ENCODE measurements around the gene CEP152.
"Not testable (repeated sequence)": the region's sequence is repeated elsewhere in the genome, so short reads cannot be mapped to it uniquely, and the experiment has no call there.

CEP152 gene, protein sequence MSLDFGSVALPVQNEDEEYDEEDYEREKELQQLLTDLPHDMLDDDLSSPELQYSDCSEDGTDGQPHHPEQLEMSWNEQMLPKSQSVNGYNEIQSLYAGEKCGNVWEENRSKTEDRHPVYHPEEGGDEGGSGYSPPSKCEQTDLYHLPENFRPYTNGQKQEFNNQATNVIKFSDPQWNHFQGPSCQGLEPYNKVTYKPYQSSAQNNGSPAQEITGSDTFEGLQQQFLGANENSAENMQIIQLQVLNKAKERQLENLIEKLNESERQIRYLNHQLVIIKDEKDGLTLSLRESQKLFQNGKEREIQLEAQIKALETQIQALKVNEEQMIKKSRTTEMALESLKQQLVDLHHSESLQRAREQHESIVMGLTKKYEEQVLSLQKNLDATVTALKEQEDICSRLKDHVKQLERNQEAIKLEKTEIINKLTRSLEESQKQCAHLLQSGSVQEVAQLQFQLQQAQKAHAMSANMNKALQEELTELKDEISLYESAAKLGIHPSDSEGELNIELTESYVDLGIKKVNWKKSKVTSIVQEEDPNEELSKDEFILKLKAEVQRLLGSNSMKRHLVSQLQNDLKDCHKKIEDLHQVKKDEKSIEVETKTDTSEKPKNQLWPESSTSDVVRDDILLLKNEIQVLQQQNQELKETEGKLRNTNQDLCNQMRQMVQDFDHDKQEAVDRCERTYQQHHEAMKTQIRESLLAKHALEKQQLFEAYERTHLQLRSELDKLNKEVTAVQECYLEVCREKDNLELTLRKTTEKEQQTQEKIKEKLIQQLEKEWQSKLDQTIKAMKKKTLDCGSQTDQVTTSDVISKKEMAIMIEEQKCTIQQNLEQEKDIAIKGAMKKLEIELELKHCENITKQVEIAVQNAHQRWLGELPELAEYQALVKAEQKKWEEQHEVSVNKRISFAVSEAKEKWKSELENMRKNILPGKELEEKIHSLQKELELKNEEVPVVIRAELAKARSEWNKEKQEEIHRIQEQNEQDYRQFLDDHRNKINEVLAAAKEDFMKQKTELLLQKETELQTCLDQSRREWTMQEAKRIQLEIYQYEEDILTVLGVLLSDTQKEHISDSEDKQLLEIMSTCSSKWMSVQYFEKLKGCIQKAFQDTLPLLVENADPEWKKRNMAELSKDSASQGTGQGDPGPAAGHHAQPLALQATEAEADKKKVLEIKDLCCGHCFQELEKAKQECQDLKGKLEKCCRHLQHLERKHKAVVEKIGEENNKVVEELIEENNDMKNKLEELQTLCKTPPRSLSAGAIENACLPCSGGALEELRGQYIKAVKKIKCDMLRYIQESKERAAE (N-terminal part only)

DNA sequence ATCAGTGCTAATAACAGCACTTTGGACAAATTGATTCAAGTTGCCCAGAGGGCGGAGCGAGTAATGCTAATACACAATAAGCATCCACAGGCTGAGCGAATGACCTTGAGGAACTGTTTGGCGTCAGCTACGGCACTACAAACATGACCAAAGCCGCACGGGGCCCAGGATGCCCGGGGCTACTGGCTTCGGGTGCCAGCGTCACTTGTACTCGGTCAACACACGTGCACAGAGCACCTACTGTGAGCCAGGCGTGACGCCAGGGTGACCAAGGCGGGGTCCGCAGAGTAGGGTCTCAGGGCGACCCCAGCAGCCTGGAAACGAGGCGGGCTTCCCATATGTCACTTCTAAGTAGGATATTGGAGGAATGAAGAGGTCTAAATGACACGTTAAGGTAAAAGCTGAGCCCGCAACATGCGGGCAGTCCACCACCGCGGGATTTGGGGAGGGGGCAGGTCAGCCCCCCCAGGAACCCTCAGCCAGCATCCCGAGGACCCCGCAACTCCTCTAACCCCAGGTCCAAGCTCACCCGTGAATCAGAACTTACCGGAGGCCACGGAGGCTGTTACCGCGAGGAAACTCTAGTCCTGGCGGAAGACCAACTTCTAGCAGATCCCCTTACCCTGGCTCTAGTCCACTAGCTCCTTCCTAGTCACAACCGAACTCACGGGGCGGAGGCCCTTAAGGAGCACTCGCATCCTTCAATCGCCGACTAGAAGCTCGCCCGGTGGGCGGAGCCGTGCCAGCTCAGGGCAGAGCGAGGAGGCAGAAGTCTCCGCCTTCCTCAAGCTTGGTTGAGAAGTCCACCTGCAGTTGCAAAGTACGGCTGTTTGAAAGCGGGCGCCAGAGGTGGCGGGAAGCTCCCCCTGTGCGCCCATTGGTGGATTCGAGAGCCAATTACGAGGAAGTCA lies at the start of gene CEP152:
TSS of gene CEP152 (minus strand) at position 656 of the 911 bp plus-strand sequence. CDS start 5,420 bp downstream, outside the sequence.
- peaks cover 6% of the 10 kb centered on the region; the same call in 1 of the 2 replicates for H3K27me3 ChIP-seq (ENCODE audit: control insufficient read depth, insufficient read depth, low read length)
- no peaks in the 10 kb centered on the region for H3K36me3 ChIP-seq (ENCODE audit: control insufficient read depth, insufficient read depth, low read length)
- H3K27ac ChIP-seq (ENCODE audit: low read depth, low read length), result peak within 1 kb of the TSS; percentile 54
- H3K9me3 ChIP-seq (ENCODE audit: control insufficient read depth, insufficient read depth, low read length), result no peaks in the 10 kb centered on the region
- H3K4me1 ChIP-seq (ENCODE audit: control insufficient read depth, insufficient read depth, low read length), result peaks cover 17% of the 10 kb centered on the region
- peak within 1 kb of the TSS; percentile 79 for H3K9ac ChIP-seq (ENCODE audit: low read depth, low read length)
- H3K4me3 ChIP-seq (ENCODE audit: low read depth, low read length), result peak within 1 kb of the TSS; percentile 89

DNA sequence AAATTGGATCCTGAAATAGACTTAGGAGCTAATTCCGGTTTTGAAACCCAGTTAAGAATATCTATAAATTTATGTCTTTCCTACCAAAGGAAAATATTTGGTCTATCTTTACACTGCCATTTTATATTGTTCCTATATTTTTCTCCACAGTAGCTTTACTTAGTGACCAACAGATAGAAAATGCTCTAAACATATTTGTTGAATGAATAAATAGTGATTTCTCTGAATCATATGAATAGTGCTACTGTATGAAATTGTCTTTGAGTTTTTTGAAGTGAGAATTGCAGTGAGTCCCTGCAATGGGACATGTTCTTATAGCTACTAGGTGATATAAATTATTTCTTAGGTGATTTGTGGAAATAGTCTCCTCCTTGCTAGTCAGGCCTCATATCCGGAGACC lies 48.6 kb upstream of the CEP152 start:
- no peaks in the 10 kb centered on the region for H3K36me3 ChIP-seq (ENCODE audit: control insufficient read depth, insufficient read depth, low read length)
- H3K9me3 ChIP-seq (ENCODE audit: control insufficient read depth, insufficient read depth, low read length), result no peaks in the 10 kb centered on the region
- no peak overlapping the region for H3K4me3 ChIP-seq (ENCODE audit: low read depth, low read length)
- no peak overlapping the region for H3K9ac ChIP-seq (ENCODE audit: low read depth, low read length)
- no peak overlapping the region for H3K27ac ChIP-seq (ENCODE audit: low read depth, low read length)
- H3K27me3 ChIP-seq (ENCODE audit: control insufficient read depth, insufficient read depth, low read length), result no peaks in the 10 kb centered on the region
- peaks cover 34% of the 10 kb centered on the region for H3K4me1 ChIP-seq (ENCODE audit: control insufficient read depth, insufficient read depth, low read length)

DNA sequence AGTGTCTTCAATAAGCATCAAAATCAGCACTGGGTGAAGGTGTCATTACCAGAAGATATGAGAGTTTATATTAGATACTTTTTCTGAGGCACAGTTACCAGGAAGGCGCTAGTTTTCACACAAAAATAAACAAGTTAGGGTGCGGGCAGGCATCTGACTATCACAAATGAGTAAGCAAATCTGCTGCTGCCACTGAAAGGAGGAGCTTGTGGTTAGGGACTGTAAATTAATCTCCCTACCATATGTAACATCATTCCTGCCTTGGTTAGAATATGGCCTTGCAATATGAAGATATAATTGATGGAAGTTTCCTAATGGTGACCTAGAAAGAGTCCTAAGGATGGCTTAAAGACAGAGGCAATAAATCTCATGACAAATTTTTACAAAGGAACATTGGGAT lies 47.5 kb upstream of the CEP152 start:
- Histone ChIP-seq H3K9me3 (ENCODE audit: control insufficient read depth, insufficient read depth, low read length) (no peaks in the 10 kb centered on the region), H3K27ac (ENCODE audit: low read depth, low read length) (no peak overlapping the region), H3K36me3 (ENCODE audit: control insufficient read depth, insufficient read depth, low read length) (no peaks in the 10 kb centered on the region), H3K4me3 (ENCODE audit: low read depth, low read length) (no peak overlapping the region), H3K4me1 (ENCODE audit: control insufficient read depth, insufficient read depth, low read length) (peaks cover 34% of the 10 kb centered on the region), H3K9ac (ENCODE audit: low read depth, low read length) (no peak overlapping the region), H3K27me3 (ENCODE audit: control insufficient read depth, insufficient read depth, low read length) (no peaks in the 10 kb centered on the region)

DNA sequence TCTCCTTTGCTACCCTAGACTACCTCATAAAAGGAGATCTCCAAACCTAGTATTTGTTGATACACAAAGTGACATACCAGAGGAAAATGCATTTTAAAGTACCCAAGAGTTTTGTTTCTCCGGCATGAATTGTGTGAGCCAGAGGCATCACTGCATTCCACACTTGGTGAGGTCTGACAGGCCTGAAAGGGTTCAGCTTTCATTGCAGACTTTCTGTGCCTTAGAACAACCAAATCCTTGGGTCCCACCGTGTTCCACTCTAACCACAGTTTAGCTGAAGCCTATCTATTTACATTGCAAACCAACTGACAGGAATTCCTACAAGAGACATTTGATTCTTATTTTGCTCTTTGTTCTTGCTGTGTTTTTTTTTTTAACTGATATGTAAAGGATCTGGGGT lies 46.1 kb upstream of the CEP152 start:
- no peak overlapping the region for H3K9ac ChIP-seq (ENCODE audit: low read depth, low read length)
- H3K4me3 ChIP-seq (ENCODE audit: low read depth, low read length), result no peak overlapping the region; the same call in 1 of the 2 replicates
- H3K4me1 ChIP-seq (ENCODE audit: control insufficient read depth, insufficient read depth, low read length), result peaks cover 34% of the 10 kb centered on the region
- H3K9me3 ChIP-seq (ENCODE audit: control insufficient read depth, insufficient read depth, low read length), result no peaks in the 10 kb centered on the region
- no peaks in the 10 kb centered on the region for H3K27me3 ChIP-seq (ENCODE audit: control insufficient read depth, insufficient read depth, low read length)
- no peaks in the 10 kb centered on the region for H3K36me3 ChIP-seq (ENCODE audit: control insufficient read depth, insufficient read depth, low read length)
- H3K27ac ChIP-seq (ENCODE audit: low read depth, low read length), result peak overlapping the region; percentile 56

DNA sequence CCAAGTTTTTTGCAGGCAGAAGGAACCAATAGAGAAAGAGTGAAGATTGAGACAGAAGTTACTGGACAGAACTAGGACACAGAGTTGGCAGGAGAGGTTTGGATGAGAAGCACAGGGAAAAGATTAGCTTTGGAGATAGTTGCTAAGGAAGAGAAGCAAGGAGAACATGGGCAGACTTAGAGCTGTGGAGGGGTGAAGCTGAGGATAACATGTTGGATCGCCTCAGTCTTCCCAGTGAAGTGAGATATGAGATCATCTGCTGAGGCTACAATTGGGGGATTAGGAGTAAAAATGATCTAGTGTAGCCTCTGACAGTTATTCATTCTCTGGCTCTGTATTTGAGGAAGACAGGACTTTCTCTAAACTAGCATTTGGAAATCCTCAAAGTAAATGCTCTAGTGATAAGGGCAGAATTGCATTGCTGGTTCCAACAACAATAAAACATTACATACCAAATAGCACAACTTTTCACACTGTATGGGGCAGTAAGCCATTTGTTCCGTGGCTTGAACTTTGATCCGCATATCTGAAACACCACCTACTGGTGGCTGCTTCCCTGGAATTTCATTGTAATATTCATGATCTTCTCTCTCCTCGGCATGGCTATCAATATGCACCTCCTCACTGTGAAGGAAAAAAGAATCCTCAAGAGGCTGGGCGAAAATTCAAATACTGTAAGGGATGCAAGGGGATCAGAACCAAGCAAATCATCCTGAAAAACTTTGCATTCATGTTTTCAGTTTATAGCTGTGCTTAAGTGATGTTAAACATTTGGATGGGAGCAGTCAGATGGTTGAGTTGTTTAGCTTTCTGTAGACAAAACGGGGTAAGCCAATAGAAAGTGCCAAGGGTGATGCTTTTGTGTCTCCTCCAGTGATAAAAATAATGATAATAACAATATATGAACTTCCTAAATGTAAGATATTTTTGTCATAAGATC lies 44.9 kb upstream of the CEP152 start:
- no peaks in the 10 kb centered on the region for H3K9me3 ChIP-seq (ENCODE audit: control insufficient read depth, insufficient read depth, low read length)
- no peaks in the 10 kb centered on the region for H3K27me3 ChIP-seq (ENCODE audit: control insufficient read depth, insufficient read depth, low read length)
- peaks cover 34% of the 10 kb centered on the region for H3K4me1 ChIP-seq (ENCODE audit: control insufficient read depth, insufficient read depth, low read length)
- H3K9ac ChIP-seq (ENCODE audit: low read depth, low read length), result no peak overlapping the region
- no peaks in the 10 kb centered on the region for H3K36me3 ChIP-seq (ENCODE audit: control insufficient read depth, insufficient read depth, low read length)
- H3K4me3 ChIP-seq (ENCODE audit: low read depth, low read length), result no peak overlapping the region
- no peak overlapping the region for H3K27ac ChIP-seq (ENCODE audit: low read depth, low read length)

DNA sequence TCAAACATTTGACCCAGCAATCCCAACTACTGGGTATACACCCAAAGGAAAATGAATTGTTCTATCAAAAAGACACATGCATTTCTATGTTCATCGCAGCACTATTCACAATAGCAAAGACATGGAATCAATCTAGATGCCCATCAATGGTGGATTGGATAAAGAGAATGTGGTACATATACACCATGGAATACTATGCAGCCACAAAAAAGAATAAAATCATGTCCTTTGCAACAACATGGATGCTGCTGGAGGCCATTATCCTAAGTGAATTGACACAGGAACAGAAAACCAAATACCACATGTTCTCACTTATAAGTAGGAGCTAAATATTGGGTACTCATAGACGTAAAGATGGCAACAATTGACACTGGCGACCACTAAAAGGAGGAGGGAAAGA lies 43.6 kb upstream of the CEP152 start:
- H3K36me3 ChIP-seq (ENCODE audit: control insufficient read depth, insufficient read depth, low read length); H3K27me3 ChIP-seq (ENCODE audit: control insufficient read depth, insufficient read depth, low read length); H3K27ac ChIP-seq (ENCODE audit: low read depth, low read length); H3K4me3 ChIP-seq (ENCODE audit: low read depth, low read length); H3K9ac ChIP-seq (ENCODE audit: low read depth, low read length); H3K9me3 ChIP-seq (ENCODE audit: control insufficient read depth, insufficient read depth, low read length): not testable (repeated sequence)
- H3K4me1 ChIP-seq (ENCODE audit: control insufficient read depth, insufficient read depth, low read length), result peaks cover 34% of the 10 kb centered on the region

DNA sequence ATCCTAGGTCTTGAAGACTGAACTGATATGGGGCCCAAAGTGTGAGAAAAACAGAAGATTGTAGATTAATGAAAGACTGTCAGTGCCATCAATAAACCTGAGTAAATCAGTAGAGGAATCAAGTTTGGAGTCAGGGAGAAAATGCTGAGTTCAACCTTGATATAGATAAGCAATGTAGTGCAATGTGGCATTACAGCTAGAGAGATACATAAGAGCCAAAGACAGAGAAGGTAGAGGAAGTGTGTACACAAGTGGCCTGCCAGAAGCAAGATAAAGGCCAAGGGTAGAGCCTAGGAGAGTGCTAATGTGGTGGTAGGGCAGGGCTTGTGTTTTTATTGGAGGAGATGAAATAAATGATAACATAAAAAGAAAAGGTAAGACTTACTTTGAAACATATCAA lies 41.1 kb upstream of the CEP152 start:
- no peak overlapping the region for H3K9ac ChIP-seq (ENCODE audit: low read depth, low read length)
- no peak overlapping the region for H3K27ac ChIP-seq (ENCODE audit: low read depth, low read length)
- H3K9me3 ChIP-seq (ENCODE audit: control insufficient read depth, insufficient read depth, low read length), result no peaks in the 10 kb centered on the region
- peaks cover 19% of the 10 kb centered on the region for H3K4me1 ChIP-seq (ENCODE audit: control insufficient read depth, insufficient read depth, low read length)
- no peaks in the 10 kb centered on the region for H3K27me3 ChIP-seq (ENCODE audit: control insufficient read depth, insufficient read depth, low read length)
- H3K4me3 ChIP-seq (ENCODE audit: low read depth, low read length), result no peak overlapping the region
- H3K36me3 ChIP-seq (ENCODE audit: control insufficient read depth, insufficient read depth, low read length), result no peaks in the 10 kb centered on the region

DNA sequence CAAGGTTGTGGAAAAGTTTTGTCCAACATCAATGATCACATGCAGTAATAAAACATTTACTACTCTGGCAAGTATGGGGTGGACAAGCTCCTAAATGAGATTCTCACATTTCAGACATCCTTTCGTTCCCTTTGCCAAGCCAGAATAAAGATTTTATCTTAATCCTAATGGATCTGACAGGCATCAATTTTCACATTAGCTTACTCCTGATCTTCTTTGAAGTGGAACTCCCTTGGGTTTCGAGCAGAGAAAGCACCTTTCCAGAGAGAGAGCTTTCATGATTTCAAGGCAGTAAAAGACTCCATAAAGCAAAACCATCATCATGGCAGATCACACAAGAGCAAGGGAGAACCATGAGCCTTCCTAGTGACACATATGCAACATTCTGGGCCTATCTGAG lies 39.8 kb upstream of the CEP152 start:
- Histone ChIP-seq H3K4me3 (ENCODE audit: low read depth, low read length) (no peak overlapping the region), H3K27ac (ENCODE audit: low read depth, low read length) (no peak overlapping the region), H3K27me3 (ENCODE audit: control insufficient read depth, insufficient read depth, low read length) (no peaks in the 10 kb centered on the region), H3K9ac (ENCODE audit: low read depth, low read length) (no peak overlapping the region), H3K9me3 (ENCODE audit: control insufficient read depth, insufficient read depth, low read length) (no peaks in the 10 kb centered on the region), H3K36me3 (ENCODE audit: control insufficient read depth, insufficient read depth, low read length) (no peaks in the 10 kb centered on the region), H3K4me1 (ENCODE audit: control insufficient read depth, insufficient read depth, low read length) (peaks cover 6% of the 10 kb centered on the region)

DNA sequence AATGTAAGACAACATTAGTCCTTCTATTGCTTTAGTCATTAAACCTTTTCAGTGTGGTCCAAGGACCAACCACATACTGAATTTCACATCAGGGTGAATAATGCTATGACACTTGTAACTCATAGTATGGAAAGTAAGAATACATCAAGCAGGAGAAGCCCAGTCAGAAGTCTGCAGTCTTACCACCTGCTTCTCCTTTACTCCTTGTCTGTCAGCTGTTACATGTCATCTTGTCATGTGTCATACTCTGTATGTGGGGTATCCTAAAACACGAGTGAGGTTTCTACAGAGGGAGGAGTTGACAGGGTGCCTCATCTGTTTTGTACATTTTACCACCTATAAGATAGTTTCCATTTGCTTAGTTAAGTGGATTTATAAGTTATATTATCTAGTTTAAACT lies 34.3 kb upstream of the CEP152 start:
- no peaks in the 10 kb centered on the region for H3K4me1 ChIP-seq (ENCODE audit: control insufficient read depth, insufficient read depth, low read length)
- H3K9me3 ChIP-seq (ENCODE audit: control insufficient read depth, insufficient read depth, low read length), result no peaks in the 10 kb centered on the region
- no peak overlapping the region for H3K9ac ChIP-seq (ENCODE audit: low read depth, low read length)
- no peak overlapping the region for H3K4me3 ChIP-seq (ENCODE audit: low read depth, low read length)
- no peak overlapping the region for H3K27ac ChIP-seq (ENCODE audit: low read depth, low read length)
- H3K27me3 ChIP-seq (ENCODE audit: control insufficient read depth, insufficient read depth, low read length), result no peaks in the 10 kb centered on the region
- H3K36me3 ChIP-seq (ENCODE audit: control insufficient read depth, insufficient read depth, low read length), result no peaks in the 10 kb centered on the region

All from HUES48 (cell line).